Lower leg skin (tissue), 4 donors: Measurements from ENCODE around the gene HAAO. TPM values are rescaled to one million over a fixed set of nuclear protein-coding genes. Genes with fewer than 3 reads are reported as not detected.

Experiments used
- DNase-seq, 2 donors: peaks; one replicate each; pipeline ENCODE4 v3.0.0-alpha.2; 2019; ENCODE audit warnings: low spot score in 2 of 2
- H3K4me3 ChIP-seq: fragments of 200-600 bp; sonication (generic); 2 replicates; pipeline ENCODE4 v1.5.1; 2017; ENCODE audit warnings: mild to moderate bottlenecking, low read depth; ENCODE audit not compliant: poor library complexity, severe bottlenecking
- POLR2A ChIP-seq, 2 donors: fragments of 450-650 bp; IDR thresholded peaks; one replicate each; pipeline ENCODE4 v1.6.1; 2016 to 2017; ENCODE audit warnings: antibody characterized with exemption in 2 of 2, mild to moderate bottlenecking in 1 of 2, moderate library complexity in 1 of 2
- WGBS, 2 donors: methylation state at CpG; one replicate each; pipeline ENCODE4 v1.1.5; 2018; 5-methylcytosine and 5-hydroxymethylcytosine counted together
- intact Hi-C: fragments of 100-400 bp; cut with DNase I; formaldehyde crosslinking; loops from one replicate; pipeline ENCODE4 v1.15.0; 2023; ENCODE audit warnings: low total_unique reads
- total RNA-seq, 4 donors: library from RNA; depleted of rRNA; stranded (reverse); fragments of >200 nt; gene quantifications; one replicate each; pipeline ENCODE4 v1.1.0, GENCODE V29; 2016
- TF ChIP-seq, protein P1 (sequence below), 3 donors: fragments of 450-650 bp; IDR thresholded peaks; one replicate each; pipeline ENCODE4 v1.5.1; 2016; ENCODE audit warnings: antibody characterized with exemption in 3 of 3, mild to moderate bottlenecking in 3 of 3, moderate library complexity in 2 of 3

HAAO gene
- total RNA-seq, 4 donors from 2014 or later: 1.7 to 4.3 (median 3.3) TPM

DNA sequence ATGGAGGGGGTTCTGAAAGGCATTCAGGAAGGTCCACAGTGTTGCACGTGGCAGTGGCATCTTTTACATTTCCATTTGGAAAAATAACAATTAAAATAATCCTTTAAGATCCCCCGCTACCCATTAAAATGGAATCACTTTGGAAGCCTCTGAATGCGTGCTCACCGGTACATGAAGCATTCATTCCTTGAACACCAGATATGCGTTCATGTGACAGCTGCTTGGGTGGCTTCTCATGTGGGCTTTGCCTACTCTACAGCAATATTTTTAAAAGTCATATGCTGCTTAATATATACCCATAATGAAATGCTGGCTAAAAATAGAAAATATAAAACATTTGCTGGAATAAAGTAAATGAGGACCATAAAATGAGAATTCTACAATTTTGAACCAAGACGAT is 14.4 kb upstream of the HAAO start:
- TF ChIP-seq, protein P1, sequence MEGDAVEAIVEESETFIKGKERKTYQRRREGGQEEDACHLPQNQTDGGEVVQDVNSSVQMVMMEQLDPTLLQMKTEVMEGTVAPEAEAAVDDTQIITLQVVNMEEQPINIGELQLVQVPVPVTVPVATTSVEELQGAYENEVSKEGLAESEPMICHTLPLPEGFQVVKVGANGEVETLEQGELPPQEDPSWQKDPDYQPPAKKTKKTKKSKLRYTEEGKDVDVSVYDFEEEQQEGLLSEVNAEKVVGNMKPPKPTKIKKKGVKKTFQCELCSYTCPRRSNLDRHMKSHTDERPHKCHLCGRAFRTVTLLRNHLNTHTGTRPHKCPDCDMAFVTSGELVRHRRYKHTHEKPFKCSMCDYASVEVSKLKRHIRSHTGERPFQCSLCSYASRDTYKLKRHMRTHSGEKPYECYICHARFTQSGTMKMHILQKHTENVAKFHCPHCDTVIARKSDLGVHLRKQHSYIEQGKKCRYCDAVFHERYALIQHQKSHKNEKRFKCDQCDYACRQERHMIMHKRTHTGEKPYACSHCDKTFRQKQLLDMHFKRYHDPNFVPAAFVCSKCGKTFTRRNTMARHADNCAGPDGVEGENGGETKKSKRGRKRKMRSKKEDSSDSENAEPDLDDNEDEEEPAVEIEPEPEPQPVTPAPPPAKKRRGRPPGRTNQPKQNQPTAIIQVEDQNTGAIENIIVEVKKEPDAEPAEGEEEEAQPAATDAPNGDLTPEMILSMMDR (IDR thresholded peaks at IDR 0.05): no peak
- no peak for TF ChIP-seq POLR2A (IDR thresholded peaks at IDR 0.05)
- H3K4me3 ChIP-seq: no peak overlapping the region
- DNase-seq: no peak
- intact Hi-C loops: no loop called here
- WGBS, 2 donors: 85 to 89% methylated on average over 6 of the region's 6 CpGs

DNA sequence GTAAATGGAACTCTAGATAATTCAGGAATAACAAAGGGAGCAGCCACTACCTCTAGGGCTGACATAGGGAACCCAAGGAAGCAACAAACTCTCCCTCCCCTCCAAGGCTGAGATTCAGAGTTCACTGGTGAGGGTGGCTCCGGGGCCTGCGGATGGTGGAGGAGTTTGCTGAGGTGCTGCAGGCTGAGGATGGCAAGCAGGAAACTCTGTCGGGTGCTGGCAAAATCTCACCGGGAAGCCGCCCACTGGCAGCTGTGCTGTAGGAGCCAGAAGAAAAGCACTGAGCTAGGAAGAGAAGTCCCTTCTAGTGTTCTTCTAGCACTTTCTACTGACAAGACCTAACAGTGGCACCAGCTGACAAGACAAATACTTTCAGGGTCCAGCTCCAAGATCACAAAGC is 12.5 kb upstream of the HAAO start:
- WGBS, 2 donors: 64 to 68% methylated on average over 5 of the region's 5 CpGs
- intact Hi-C loops: no loop called here
- H3K4me3 ChIP-seq: no peak overlapping the region
- DNase-seq: peak in 1 of 2 donors; percentile 69
- no peak for TF ChIP-seq POLR2A (IDR thresholded peaks at IDR 0.05)
- TF ChIP-seq, protein P1 (IDR thresholded peaks at IDR 0.05): no peak

DNA sequence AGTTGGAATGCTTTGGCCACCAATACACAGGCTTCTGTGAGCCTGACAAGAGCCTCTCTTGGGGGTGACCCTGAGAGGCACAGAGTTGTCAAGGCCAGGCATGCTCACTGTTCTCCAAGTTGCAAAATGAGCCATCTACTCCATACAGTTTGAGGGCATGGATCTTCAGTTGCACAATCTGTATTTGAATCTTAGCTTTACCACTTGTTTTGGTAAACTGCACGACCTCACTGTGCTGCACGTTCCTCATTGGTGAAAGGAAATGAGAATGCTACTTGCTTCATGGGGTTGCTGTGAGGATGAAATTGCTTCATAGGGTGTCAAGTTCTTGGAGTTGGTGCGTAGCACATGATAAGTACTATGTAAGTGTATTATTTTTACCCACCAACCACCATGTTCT is 12.0 kb upstream of the HAAO start:
- DNase-seq: peak in 1 of 2 donors; percentile 37
- 49 to 72% methylated on average over 3 of the region's 3 CpGs for WGBS, 2 donors
- intact Hi-C loops: no loop called here
- H3K4me3 ChIP-seq: no peak overlapping the region
- TF ChIP-seq, protein P1 (IDR thresholded peaks at IDR 0.05): no peak
- TF ChIP-seq POLR2A (IDR thresholded peaks at IDR 0.05): no peak

DNA sequence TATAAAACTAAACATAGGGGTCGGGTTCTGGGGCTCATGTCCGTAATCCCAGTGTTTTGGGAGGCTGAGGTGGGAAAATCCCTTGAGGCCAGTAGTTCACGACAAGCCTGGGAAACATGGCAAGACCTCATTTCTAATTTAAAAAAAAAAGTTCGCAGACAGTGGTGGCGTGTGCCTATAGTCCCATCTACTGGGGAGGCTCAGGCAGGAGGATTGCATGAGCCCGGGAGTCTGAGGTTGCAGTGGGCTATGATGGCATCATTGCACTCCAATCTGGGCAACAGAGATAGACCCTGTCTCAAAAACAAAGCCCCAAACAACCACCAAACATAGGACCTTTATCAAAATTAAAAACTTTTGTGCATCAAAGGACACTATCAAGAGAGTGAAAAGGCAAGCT is 9.8 kb upstream of the HAAO start:
- no peak for DNase-seq
- intact Hi-C loops: no loop called here
- no peak for TF ChIP-seq POLR2A (IDR thresholded peaks at IDR 0.05)
- TF ChIP-seq, protein P1 (IDR thresholded peaks at IDR 0.05): no peak
- no peak overlapping the region for H3K4me3 ChIP-seq
- 88 to 91% methylated on average over 6 of the region's 6 CpGs for WGBS, 2 donors

DNA sequence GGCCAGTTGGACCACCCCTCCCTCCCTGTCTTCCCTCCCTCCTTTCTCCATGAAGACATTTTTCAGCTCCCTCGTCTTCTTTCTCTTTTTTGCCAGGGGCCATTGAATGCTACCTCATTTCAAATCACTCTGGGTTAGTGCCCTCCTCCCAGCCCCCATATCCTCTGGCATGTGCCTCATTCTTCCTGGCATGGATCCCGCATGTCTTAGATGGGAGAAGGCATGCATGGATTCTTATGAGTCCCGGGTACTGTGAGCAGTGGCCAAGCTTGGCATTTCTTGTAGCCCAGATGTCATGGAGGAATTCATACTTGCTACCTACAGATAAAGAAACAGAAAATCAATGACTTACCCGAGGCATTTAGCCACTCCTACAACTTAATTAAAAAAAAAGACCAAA is 9.0 kb upstream of the HAAO start:
- H3K4me3 ChIP-seq: no peak overlapping the region
- 32 to 46% methylated on average over 4 of the region's 4 CpGs for WGBS, 2 donors
- peak in 1 of 2 donors; percentile 71 for DNase-seq
- intact Hi-C loops: no loop called here
- TF ChIP-seq, protein P1 (IDR thresholded peaks at IDR 0.05): no peak
- no peak for TF ChIP-seq POLR2A (IDR thresholded peaks at IDR 0.05)

DNA sequence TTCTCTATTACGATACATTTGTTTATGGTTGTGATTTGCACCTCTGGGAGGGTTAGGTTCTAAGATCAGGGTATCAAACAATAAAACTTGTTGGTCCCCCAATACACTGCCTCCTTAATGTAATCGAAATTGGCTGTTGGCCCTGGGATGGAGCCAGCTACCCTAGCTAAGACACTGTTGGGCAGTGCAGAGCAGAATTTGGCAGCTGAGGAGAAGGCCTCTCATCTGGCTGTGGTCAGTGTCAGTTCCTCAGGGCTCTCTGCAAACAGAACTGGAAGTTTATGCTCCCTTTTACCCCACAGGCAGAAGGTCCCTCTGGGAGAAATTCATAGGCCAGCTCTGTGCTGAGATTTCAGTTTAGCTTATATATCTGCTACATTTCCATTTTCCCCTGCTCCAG is 8.6 kb upstream of the HAAO start:
- intact Hi-C loops: no loop called here
- TF ChIP-seq, protein P1 (IDR thresholded peaks at IDR 0.05): no peak
- no peak for TF ChIP-seq POLR2A (IDR thresholded peaks at IDR 0.05)
- H3K4me3 ChIP-seq: no peak overlapping the region
- 60 to 73% methylated on average over 2 of the region's 2 CpGs for WGBS, 2 donors
- peak in 1 of 2 donors; percentile 59 for DNase-seq
